ENCODE measurements around the gene ADAMTS12. TPM values are rescaled to one million over a fixed set of nuclear protein-coding genes. Genes with fewer than 3 reads are reported as not detected.

Gene ADAMTS12
- total RNA-seq, 1 experiment from 2014 or later: 0.15 TPM

DNA sequence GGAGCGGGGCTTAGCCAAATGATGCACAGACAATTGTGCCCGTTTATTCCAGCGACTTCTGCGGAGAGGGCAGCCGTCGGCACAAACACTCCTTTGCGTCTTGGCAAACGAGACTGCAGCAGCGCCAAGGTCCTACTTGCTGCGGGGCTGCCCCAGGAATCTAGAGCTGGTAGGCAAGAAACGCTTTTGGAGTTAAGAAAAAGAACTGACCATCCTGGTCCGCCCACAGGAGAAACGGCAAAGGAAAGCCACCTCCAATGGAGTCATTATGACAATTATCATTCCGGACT is 46.7 kb upstream of the ADAMTS12 start:
- intact Hi-C loops (cut with micrococcal nuclease; ENCODE audit: unreplicated experiment): loop anchor here (10.0 kb wide), 2 partner anchors 354 to 464 kb away; no protein-coding TSS in a partner anchor
- BruUV-seq (replicated peaks): no TSS peak
- Histone ChIP-seq H3K36me3 (ENCODE audit: control insufficient read depth, insufficient read depth, low read length) (no peaks in the 10 kb centered on the region), H3K4me1 (ENCODE audit: control insufficient read depth, insufficient read depth, low read length) (no peaks in the 10 kb centered on the region), H3K9me3 (ENCODE audit: control insufficient read depth, insufficient read depth, low read depth, low read length) (no peaks in the 10 kb centered on the region), H3K4me3 (ENCODE audit: low read depth in 2 of 2, low read length in 2 of 2) (no peak overlapping the region), H3K27me3 (ENCODE audit: control insufficient read depth, insufficient read depth, low read length) (peaks cover 15% of the 10 kb centered on the region), H3K27ac (ENCODE audit: low read length) (no peak overlapping the region)
- no peak for ATAC-seq
- POLR2A ChIA-PET: interaction anchor here (0.6 kb wide), 1 partner anchor 495 kb away, joined by 6 read pairs; no protein-coding TSS in a partner anchor
- CTCF ChIA-PET: no interaction called here
- in situ Hi-C loops (cut with HindIII; ENCODE audit: low pct_unique_long_range_greater_than_20kb, low sequenced_read_pairs): no loop called here
- TF ChIP-seq, protein P1, sequence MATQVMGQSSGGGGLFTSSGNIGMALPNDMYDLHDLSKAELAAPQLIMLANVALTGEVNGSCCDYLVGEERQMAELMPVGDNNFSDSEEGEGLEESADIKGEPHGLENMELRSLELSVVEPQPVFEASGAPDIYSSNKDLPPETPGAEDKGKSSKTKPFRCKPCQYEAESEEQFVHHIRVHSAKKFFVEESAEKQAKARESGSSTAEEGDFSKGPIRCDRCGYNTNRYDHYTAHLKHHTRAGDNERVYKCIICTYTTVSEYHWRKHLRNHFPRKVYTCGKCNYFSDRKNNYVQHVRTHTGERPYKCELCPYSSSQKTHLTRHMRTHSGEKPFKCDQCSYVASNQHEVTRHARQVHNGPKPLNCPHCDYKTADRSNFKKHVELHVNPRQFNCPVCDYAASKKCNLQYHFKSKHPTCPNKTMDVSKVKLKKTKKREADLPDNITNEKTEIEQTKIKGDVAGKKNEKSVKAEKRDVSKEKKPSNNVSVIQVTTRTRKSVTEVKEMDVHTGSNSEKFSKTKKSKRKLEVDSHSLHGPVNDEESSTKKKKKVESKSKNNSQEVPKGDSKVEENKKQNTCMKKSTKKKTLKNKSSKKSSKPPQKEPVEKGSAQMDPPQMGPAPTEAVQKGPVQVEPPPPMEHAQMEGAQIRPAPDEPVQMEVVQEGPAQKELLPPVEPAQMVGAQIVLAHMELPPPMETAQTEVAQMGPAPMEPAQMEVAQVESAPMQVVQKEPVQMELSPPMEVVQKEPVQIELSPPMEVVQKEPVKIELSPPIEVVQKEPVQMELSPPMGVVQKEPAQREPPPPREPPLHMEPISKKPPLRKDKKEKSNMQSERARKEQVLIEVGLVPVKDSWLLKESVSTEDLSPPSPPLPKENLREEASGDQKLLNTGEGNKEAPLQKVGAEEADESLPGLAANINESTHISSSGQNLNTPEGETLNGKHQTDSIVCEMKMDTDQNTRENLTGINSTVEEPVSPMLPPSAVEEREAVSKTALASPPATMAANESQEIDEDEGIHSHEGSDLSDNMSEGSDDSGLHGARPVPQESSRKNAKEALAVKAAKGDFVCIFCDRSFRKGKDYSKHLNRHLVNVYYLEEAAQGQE (IDR thresholded peaks at IDR 0.05; ENCODE audit: insufficient read depth in 1 of 2, low read depth in 2 of 2, low read length in 1 of 2): no peak
- TF ChIP-seq POLR2AphosphoS5 (IDR thresholded peaks at IDR 0.05; ENCODE audit: low read depth, low read length) (no peak), SIN3A (IDR thresholded peaks at IDR 0.05; ENCODE audit: borderline replicate concordance, insufficient read depth, low read depth, low read length) (no peak), TCF7L2 (IDR thresholded peaks at IDR 0.05; ENCODE audit: low read depth, low read length) (no peak)
- TF ChIP-seq, protein P2, sequence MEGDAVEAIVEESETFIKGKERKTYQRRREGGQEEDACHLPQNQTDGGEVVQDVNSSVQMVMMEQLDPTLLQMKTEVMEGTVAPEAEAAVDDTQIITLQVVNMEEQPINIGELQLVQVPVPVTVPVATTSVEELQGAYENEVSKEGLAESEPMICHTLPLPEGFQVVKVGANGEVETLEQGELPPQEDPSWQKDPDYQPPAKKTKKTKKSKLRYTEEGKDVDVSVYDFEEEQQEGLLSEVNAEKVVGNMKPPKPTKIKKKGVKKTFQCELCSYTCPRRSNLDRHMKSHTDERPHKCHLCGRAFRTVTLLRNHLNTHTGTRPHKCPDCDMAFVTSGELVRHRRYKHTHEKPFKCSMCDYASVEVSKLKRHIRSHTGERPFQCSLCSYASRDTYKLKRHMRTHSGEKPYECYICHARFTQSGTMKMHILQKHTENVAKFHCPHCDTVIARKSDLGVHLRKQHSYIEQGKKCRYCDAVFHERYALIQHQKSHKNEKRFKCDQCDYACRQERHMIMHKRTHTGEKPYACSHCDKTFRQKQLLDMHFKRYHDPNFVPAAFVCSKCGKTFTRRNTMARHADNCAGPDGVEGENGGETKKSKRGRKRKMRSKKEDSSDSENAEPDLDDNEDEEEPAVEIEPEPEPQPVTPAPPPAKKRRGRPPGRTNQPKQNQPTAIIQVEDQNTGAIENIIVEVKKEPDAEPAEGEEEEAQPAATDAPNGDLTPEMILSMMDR (IDR thresholded peaks at IDR 0.05): no peak
- DNase-seq (ENCODE audit: low read depth, low spot score): no peak

- H3K9me3 ChIP-seq (ENCODE audit: control insufficient read depth, insufficient read depth, low read depth, low read length): no peaks in the 10 kb centered on the region
- no peaks in the 10 kb centered on the region for H3K4me1 ChIP-seq (ENCODE audit: control insufficient read depth, insufficient read depth, low read length)
- TF ChIP-seq SIN3A (IDR thresholded peaks at IDR 0.05; ENCODE audit: borderline replicate concordance, insufficient read depth, low read depth, low read length): no peak
- TF ChIP-seq POLR2AphosphoS5 (IDR thresholded peaks at IDR 0.05; ENCODE audit: low read depth, low read length): no peak
- TF ChIP-seq, protein P2 (IDR thresholded peaks at IDR 0.05): no peak
- TF ChIP-seq, protein P1 (IDR thresholded peaks at IDR 0.05; ENCODE audit: insufficient read depth in 1 of 2, low read depth in 2 of 2, low read length in 1 of 2): no peak
- no peak for TF ChIP-seq TCF7L2 (IDR thresholded peaks at IDR 0.05; ENCODE audit: low read depth, low read length)
- H3K27ac ChIP-seq (ENCODE audit: low read length): no peak overlapping the region
- DNase-seq (ENCODE audit: low read depth, low spot score): no peak
- in situ Hi-C loops (cut with HindIII; ENCODE audit: low pct_unique_long_range_greater_than_20kb, low sequenced_read_pairs): no loop called here
- ChIA-PET POLR2A (no interaction called here), CTCF (no interaction called here)
- peaks cover 15% of the 10 kb centered on the region for H3K27me3 ChIP-seq (ENCODE audit: control insufficient read depth, insufficient read depth, low read length)
- intact Hi-C loops (cut with micrococcal nuclease; ENCODE audit: unreplicated experiment): loop anchor here (10.0 kb wide), 2 partner anchors 353 to 463 kb away; no protein-coding TSS in a partner anchor
- H3K36me3 ChIP-seq (ENCODE audit: control insufficient read depth, insufficient read depth, low read length): no peaks in the 10 kb centered on the region
- H3K4me3 ChIP-seq (ENCODE audit: low read depth in 2 of 2, low read length in 2 of 2): no peak overlapping the region
- BruUV-seq (replicated peaks): no TSS peak
- ATAC-seq: no peak
Observed at GRCh38 chr5:33937707-33938506, 46.1 kb upstream of the ADAMTS12 start.
